ENCODE measurements around the gene UAP1L1. TPM values are rescaled to one million over a fixed set of nuclear protein-coding genes. Genes with fewer than 3 reads are reported as not detected.

Gene UAP1L1
- total RNA-seq, 4 donors from 2014 or later = 5.0 to 10.1 (median 6.8) TPM

DNA sequence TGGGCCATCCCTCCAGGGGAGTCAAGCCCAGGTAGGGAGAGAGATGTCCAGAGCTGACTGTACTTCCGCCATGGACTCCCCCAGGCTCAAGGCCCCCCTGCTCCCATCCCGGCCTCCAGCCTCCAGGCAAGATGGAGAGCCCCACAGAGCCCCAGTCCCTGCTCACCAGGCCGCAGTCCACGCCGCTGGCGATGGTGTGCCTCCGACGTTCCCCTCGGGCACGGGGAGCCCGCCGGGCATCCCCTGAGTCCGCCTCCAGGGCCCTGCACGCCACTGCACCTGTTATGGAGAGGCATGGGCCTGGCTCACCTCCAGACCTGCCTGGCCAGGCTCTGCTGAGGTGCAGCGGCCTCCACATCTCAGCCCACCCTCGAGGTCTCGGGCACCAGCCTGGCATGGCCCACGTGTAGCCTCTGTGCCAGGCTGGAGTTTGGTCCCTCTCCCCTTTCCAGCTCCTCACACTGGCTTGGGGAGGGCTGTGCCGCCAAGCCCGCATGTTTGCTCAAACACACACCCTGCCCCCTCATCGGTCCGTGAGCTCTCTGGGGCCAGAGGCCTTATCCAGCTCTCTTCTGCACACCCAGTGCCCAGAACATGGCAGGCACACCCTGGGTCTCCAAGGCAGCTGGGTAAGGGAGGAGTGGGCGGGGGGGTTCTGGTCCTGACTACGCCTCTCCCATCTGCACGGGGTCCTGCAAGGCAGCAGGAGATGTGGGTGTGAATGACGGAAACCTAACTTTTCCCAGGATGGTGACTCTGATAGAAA is 11.0 kb upstream of the UAP1L1 start:
- DNase-seq (ENCODE audit: low spot score in 2 of 2) = no peak
- Histone ChIP-seq H3K9me3 (no peaks in the 10 kb centered on the region), H3K36me3 (no peaks in the 10 kb centered on the region), H3K4me1 (peaks cover 72% of the 10 kb centered on the region), H3K4me3 (no peak overlapping the region), H3K27me3 (peaks cover 18% of the 10 kb centered on the region), H3K27ac (no peak overlapping the region)
- TF ChIP-seq CTCF (IDR thresholded peaks at IDR 0.05) = no peak
- no peak for TF ChIP-seq EP300 (IDR thresholded peaks at IDR 0.05)
- TF ChIP-seq POLR2AphosphoS5 (IDR thresholded peaks at IDR 0.05) = no peak
- TF ChIP-seq POLR2A (IDR thresholded peaks at IDR 0.05) = no peak
- WGBS = 94% methylated on average over 21 of the region's 26 CpGs

DNA sequence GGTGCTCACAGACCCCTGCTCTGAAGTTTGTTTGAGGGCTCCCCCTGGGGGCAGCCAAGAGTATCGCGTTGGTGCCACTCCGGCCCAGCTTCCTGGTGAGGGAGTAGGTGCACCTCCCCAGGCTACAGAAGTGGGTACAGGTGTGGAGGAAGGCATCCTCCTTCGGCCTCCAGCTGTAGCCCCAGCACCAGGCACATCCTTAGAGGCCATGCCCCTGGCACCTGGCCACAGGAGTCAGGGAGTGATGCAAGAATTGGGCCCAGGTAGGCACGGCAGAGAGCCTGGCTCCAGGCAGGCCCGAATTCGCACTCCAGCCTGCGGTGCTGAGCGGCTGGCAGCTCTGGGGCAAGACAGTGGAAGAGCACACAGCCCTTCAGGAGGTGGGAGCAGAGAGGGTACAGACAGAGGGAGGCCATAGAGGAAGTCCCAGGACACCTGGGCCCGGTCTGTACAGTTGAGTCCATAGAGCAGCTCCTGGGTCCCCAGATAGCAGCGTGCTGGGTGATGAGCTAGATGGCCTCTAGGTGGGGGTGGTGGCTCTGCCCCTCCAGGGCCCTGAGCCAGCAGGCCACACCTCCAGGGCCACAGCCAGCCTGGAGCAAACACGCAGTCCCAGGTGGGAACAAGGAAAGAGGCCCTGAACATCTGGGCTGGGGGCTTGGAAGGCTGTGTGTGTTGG is 9.3 kb upstream of the UAP1L1 start:
- Histone ChIP-seq H3K4me1 (peaks cover 57% of the 10 kb centered on the region), H3K9me3 (no peaks in the 10 kb centered on the region), H3K4me3 (no peak overlapping the region), H3K27ac (no peak overlapping the region), H3K27me3 (peaks cover 18% of the 10 kb centered on the region), H3K36me3 (no peaks in the 10 kb centered on the region)
- 37% methylated on average over 6 of the region's 12 CpGs for WGBS
- TF ChIP-seq CTCF (IDR thresholded peaks at IDR 0.05) (peak; percentile 59 to 73), EP300 (IDR thresholded peaks at IDR 0.05) (no peak)
- no peak for DNase-seq (ENCODE audit: low spot score in 2 of 2)

- Histone ChIP-seq H3K27me3 (peaks cover 18% of the 10 kb centered on the region), H3K4me1 (peaks cover 49% of the 10 kb centered on the region), H3K36me3 (no peaks in the 10 kb centered on the region), H3K4me3 (peak overlapping the region; percentile 56), H3K9me3 (no peaks in the 10 kb centered on the region), H3K27ac (no peak overlapping the region)
- WGBS = 75% methylated on average over 4 of the region's 17 CpGs
- DNase-seq (ENCODE audit: low spot score in 2 of 2) = peak in 1 of 2 donors; percentile 60
- TF ChIP-seq CTCF (IDR thresholded peaks at IDR 0.05) = no peak
- no peak for TF ChIP-seq POLR2AphosphoS5 (IDR thresholded peaks at IDR 0.05)
- no peak for TF ChIP-seq EP300 (IDR thresholded peaks at IDR 0.05)
- no peak for TF ChIP-seq POLR2A (IDR thresholded peaks at IDR 0.05)
These were observed 8.5 kb upstream of the UAP1L1 start for GRCh38 chr9:137068539-137069507.

DNA sequence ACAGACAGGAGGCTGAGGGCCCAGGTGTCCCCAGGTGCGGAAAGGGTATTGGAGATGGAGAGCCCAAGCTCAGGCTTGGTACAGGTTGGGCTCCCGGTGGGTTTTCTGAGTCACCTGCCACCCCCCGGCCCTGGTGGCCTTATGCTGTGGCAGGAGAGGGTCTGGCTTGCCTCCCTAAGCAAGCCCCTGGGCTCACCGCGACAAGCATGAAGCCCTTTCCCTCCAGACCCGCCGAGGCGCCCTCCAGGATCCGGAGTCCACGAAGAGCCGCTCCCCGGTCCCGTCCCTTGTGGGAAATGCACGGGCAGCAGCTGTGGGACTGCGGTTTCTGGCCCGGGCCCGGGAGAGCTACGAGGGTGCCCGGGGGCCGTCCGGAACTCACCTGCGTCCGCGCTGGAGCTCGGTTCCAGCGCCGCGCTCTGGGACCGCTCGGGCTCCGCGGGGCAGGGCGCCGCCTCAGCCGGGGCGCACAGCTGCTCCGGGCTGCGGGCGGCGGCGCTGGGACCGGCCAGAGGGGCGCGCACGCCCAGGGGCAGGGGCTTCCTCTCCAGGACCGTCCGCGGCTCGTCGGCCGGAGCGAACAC is 7.7 kb upstream of the UAP1L1 start:
- Histone ChIP-seq H3K27ac (no peak overlapping the region), H3K9me3 (no peaks in the 10 kb centered on the region), H3K4me1 (peaks cover 41% of the 10 kb centered on the region), H3K27me3 (peaks cover 18% of the 10 kb centered on the region), H3K4me3 (peak overlapping the region; percentile 56), H3K36me3 (no peaks in the 10 kb centered on the region)
- TF ChIP-seq POLR2AphosphoS5 (IDR thresholded peaks at IDR 0.05) (no peak), CTCF (IDR thresholded peaks at IDR 0.05) (no peak), POLR2A (IDR thresholded peaks at IDR 0.05) (no peak), EP300 (IDR thresholded peaks at IDR 0.05) (no peak)
- peak in 1 of 2 donors; percentile 65 for DNase-seq (ENCODE audit: low spot score in 2 of 2)
- 20% methylated on average over 5 of the region's 52 CpGs for WGBS

Measured in suprapubic skin (tissue), 4 donors.